OCI-LY3 (cell line): ENCODE measurements around the gene NUP35.
A peak's percentile ranks its signal among the peaks of the same experiment; 100 is the strongest.

Experiments
- H2AFZ ChIP-seq: fragments of 200-600, 300-600 bp; shearing (Covaris generic); 2 replicates; pipeline ENCODE4 v1.6.0; 2014; ENCODE audit warnings: antibody characterized with exemption, low read depth, low read length
- H3K27ac ChIP-seq: fragments of 200-600, 300-600 bp; sonication (generic); 2 replicates; pipeline ENCODE4 v1.5.1; 2014; ENCODE audit warnings: mild to moderate bottlenecking, low read length, moderate library complexity, mixed read lengths
- H3K27me3 ChIP-seq: fragments of 200-600, 300-600 bp; sonication (generic); 2 replicates; pipeline ENCODE4 v1.6.1; 2014; ENCODE audit warnings: low read depth, low read length, mixed read lengths
- H3K36me3 ChIP-seq: fragments of 200-600, 300-600 bp; sonication (generic); replicated peaks from 2 replicates; pipeline ENCODE3; 2014; ENCODE audit warnings: low read depth, low read length, mixed read lengths
- H3K4me1 ChIP-seq: fragments of 300-600, 200-600 bp; sonication (generic); 2 replicates; pipeline ENCODE4 v1.6.1; 2014; ENCODE audit warnings: low read length, mixed read lengths
- H3K4me2 ChIP-seq: fragments of 200-600, 300-600 bp; sonication (generic); 2 replicates; pipeline ENCODE4 v1.6.1; 2014; ENCODE audit warnings: low read length, mixed read lengths
- H3K4me3 ChIP-seq: fragments of 300-600, 200-600 bp; sonication (generic); 2 replicates; pipeline ENCODE4 v1.5.1; 2014; ENCODE audit warnings: antibody characterized with exemption, mild to moderate bottlenecking, low read length, moderate library complexity
- H3K79me2 ChIP-seq: fragments of 300-600, 200-600 bp; shearing (Covaris generic); 2 replicates; pipeline ENCODE4 v1.6.1; 2014; ENCODE audit warnings: mild to moderate bottlenecking, low read length, mixed read lengths
- H3K9ac ChIP-seq: fragments of 300-600, 200-600 bp; shearing (Covaris generic); 2 replicates; pipeline ENCODE4 v1.6.0; 2014; ENCODE audit warnings: mild to moderate bottlenecking, low read length, moderate library complexity
- H3K9me3 ChIP-seq: fragments of 200-600, 300-600 bp; shearing (Covaris generic); 2 replicates; pipeline ENCODE4 v1.6.1; 2014; ENCODE audit warnings: low read length, mixed read lengths; ENCODE audit not compliant: insufficient read depth
- H4K20me1 ChIP-seq: fragments of 200-600, 300-600 bp; sonication (generic); 2 replicates; pipeline ENCODE4 v1.6.1; 2016; ENCODE audit warnings: low read length, mixed read lengths; ENCODE audit not compliant: insufficient read depth
- EZH2phosphoT487 ChIP-seq: fragments of 200-600 bp; shearing (Covaris generic); IDR thresholded peaks from 2 replicates; pipeline ENCODE4 v1.6.1; 2018; ENCODE audit warnings: antibody characterized with exemption, mixed run types, low read depth
- TF ChIP-seq, protein P1 (sequence below): fragments of 200-600, 300-600 bp; sonication (generic); IDR thresholded peaks from 2 replicates; pipeline ENCODE4 v1.5.1; 2014; ENCODE audit warnings: antibody characterized with exemption, low read length, low read depth

The NUP35 gene

DNA sequence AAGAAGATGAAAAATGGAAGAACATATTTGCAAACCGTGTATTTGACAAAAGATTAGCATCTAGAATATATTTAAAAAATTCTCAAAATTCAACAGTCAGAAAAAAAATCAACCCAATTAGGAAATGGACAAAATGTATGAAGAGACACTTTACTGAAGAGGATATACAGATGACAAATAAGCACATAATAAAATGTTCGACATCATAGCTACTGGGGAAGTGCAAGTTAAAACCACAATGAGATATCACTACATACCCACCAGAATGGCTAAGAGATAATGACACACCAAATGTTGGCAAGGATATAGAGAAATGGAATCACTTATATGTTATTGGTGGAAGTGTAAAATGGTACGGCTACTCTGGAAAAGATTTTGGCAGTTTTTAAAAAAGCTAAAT is 11.7 kb upstream of the NUP35 start:
- no peak for TF ChIP-seq EZH2phosphoT487
- TF ChIP-seq, protein P1, sequence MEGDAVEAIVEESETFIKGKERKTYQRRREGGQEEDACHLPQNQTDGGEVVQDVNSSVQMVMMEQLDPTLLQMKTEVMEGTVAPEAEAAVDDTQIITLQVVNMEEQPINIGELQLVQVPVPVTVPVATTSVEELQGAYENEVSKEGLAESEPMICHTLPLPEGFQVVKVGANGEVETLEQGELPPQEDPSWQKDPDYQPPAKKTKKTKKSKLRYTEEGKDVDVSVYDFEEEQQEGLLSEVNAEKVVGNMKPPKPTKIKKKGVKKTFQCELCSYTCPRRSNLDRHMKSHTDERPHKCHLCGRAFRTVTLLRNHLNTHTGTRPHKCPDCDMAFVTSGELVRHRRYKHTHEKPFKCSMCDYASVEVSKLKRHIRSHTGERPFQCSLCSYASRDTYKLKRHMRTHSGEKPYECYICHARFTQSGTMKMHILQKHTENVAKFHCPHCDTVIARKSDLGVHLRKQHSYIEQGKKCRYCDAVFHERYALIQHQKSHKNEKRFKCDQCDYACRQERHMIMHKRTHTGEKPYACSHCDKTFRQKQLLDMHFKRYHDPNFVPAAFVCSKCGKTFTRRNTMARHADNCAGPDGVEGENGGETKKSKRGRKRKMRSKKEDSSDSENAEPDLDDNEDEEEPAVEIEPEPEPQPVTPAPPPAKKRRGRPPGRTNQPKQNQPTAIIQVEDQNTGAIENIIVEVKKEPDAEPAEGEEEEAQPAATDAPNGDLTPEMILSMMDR: no peak
- Histone ChIP-seq H3K4me1 (no peaks in the 10 kb centered on the region), H3K36me3 (no peaks in the 10 kb centered on the region)

DNA sequence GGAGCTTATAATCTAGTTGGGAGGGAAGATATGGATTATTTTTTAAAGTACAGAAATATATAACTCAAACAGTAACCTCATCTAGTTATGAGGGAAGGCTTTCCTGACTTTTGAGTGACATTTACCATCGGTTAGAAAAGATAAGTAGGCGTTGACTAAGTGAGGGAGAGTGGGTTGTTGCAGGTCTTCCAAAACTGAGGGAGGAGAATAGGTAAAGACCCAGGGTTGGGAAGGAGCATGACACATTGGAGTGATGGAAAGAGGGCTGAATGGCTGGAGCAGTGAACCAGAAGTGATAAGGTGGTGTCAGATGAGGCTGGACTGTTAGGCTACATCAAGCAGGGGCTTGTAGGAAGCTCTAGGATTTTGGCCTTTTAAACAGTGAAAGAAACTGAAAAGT is 10.6 kb upstream of the NUP35 start:
- H3K4me3 ChIP-seq: no peak overlapping the region
- H3K79me2 ChIP-seq: no peaks in the 10 kb centered on the region
- no peaks in the 10 kb centered on the region for H3K4me1 ChIP-seq
- H3K9me3 ChIP-seq: no peaks in the 10 kb centered on the region
- H3K27me3 ChIP-seq: no peaks in the 10 kb centered on the region
- no peak overlapping the region for H3K9ac ChIP-seq
- H3K4me2 ChIP-seq: no peak overlapping the region
- H3K27ac ChIP-seq: no peak overlapping the region
- no peaks in the 10 kb centered on the region for H4K20me1 ChIP-seq
- TF ChIP-seq, protein P1: no peak
- TF ChIP-seq EZH2phosphoT487: no peak
- H2AFZ ChIP-seq: no peak overlapping the region
- H3K36me3 ChIP-seq: no peaks in the 10 kb centered on the region

More for the DNA sequence above, 11.7 kb upstream of the NUP35 start:
- Histone ChIP-seq H3K4me3 (no peak overlapping the region), H3K9ac (no peak overlapping the region), H3K79me2 (no peaks in the 10 kb centered on the region), H3K4me2 (no peak overlapping the region), H2AFZ (no peak overlapping the region), H4K20me1 (no peaks in the 10 kb centered on the region), H3K27me3 (no peaks in the 10 kb centered on the region), H3K9me3 (no peaks in the 10 kb centered on the region), H3K27ac (no peak overlapping the region)

DNA sequence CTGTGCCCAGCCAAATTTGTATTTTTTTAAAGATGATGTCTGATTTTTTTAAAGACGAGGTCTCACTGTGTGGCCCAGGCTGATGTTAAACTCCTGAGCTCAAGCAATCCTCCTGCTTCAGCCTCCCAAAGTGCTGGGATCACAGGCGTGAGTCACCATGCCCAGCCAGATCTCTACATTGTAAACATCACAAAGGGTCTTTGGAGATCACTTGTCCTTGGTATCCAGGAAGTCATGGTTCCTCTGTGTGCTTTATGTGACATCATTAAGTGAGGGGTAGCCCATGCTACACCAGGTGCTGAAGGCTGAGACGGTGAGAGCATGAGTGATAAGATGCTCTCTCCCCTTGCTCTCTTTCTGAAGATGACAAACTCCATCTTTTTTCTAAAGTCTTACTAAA is 7.0 kb upstream of the NUP35 start:
- H3K4me3 ChIP-seq: no peak overlapping the region
- H3K4me2 ChIP-seq: no peak overlapping the region
- H3K9ac ChIP-seq: no peak overlapping the region
- H3K36me3 ChIP-seq: no peaks in the 10 kb centered on the region
- no peaks in the 10 kb centered on the region for H3K4me1 ChIP-seq
- H3K27me3 ChIP-seq: no peaks in the 10 kb centered on the region
- H2AFZ ChIP-seq: no peak overlapping the region
- H3K9me3 ChIP-seq: no peaks in the 10 kb centered on the region
- H3K27ac ChIP-seq: no peak overlapping the region
- no peak for TF ChIP-seq EZH2phosphoT487
- TF ChIP-seq, protein P1: no peak
- H4K20me1 ChIP-seq: no peaks in the 10 kb centered on the region
- H3K79me2 ChIP-seq: no peaks in the 10 kb centered on the region

DNA sequence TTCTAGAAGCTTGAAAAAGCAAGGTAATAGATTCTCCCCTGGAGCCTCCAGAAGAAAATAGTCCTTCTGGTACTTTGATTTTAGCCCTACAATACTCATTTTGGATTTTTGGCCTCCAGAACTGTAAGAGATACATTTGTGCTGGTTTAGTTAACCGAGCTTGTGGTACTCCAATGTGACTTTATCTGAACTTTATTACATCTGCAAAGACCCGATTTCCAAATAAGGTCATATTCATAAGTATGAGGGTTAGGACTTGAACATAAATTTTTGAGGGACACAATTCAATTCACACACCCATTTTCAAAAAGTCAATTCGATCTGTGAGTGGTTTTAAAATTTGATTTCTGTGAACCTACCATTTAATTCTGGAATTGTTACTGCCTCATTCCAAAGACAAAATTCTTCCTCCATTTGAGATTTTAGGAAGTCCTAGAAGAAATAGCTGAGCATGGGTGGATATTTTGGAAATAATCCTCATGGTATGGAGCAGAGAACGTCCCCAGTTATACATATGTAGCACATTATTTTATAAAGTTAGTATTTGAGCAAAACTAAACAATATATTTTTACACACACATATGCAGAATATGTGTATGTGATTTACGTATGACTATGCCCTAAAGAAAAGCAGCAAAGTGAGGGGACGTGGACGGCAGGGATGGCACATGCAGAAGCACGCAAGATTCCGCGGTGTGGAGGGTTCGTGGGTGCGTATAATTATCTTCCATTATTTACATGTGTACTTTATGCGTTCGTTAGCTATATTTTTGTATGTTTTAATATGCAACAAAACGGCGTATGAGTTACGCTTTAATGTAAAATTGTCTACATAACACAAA is 905 bp upstream of the NUP35 start:
- Histone ChIP-seq H3K36me3 (no peaks in the 10 kb centered on the region), H3K27me3 (no peaks in the 10 kb centered on the region), H3K9ac (peak overlapping the region; percentile 84), H3K4me3 (peak overlapping the region; percentile 94), H3K9me3 (no peaks in the 10 kb centered on the region), H4K20me1 (peaks cover 5% of the 10 kb centered on the region; the same call in 1 of the 2 replicates), H3K27ac (peak overlapping the region; percentile 87), H3K4me2 (peak overlapping the region; percentile 78), H3K4me1 (peaks cover 15% of the 10 kb centered on the region), H2AFZ (peak overlapping the region; percentile 99), H3K79me2 (peaks cover 41% of the 10 kb centered on the region)
- no peak for TF ChIP-seq EZH2phosphoT487
- TF ChIP-seq, protein P1: no peak
